Neural cell (in vitro differentiated cells): ENCODE results near the gene SLC16A10. TPM values are rescaled to one million over a fixed set of nuclear protein-coding genes. Genes with fewer than 3 reads are reported as not detected.

Experiments used
- H2AFZ ChIP-seq: fragments of 200-600, 300-800 bp; sonication (generic), shearing (Covaris generic); 2 replicates; pipeline ENCODE4 v1.6.0; 2014; ENCODE audit warnings: low read depth, mild to moderate bottlenecking, antibody characterized with exemption, low read length, moderate library complexity
- H3F3A ChIP-seq: fragments of 200-600 bp; shearing (Covaris generic); 2 replicates; pipeline ENCODE4 v1.6.1; 2016; ENCODE audit warnings: mild to moderate bottlenecking, moderate library complexity, mixed read lengths, antibody characterized with exemption, low read length; ENCODE audit not compliant: insufficient read depth, poor library complexity, severe bottlenecking
- H3K27ac ChIP-seq: fragments of 200-600, 300-800 bp; sonication (generic), shearing (Covaris generic); 2 replicates; pipeline ENCODE4 v1.5.1; 2014; ENCODE audit warnings: mild to moderate bottlenecking, low read length, moderate library complexity
- H3K27me3 ChIP-seq: fragments of 300-800, 200-600 bp; sonication (generic), shearing (Covaris generic); 2 replicates; pipeline ENCODE4 v1.6.0; 2014; ENCODE audit warnings: mild to moderate bottlenecking, low read depth, low read length, moderate library complexity; ENCODE audit not compliant: insufficient read depth
- H3K36me3 ChIP-seq: fragments of 300-800, 200-600 bp; sonication (generic), shearing (Covaris generic); 2 replicates; pipeline ENCODE4 v1.5.1; 2014; ENCODE audit warnings: mild to moderate bottlenecking, antibody characterized with exemption, low read length, moderate library complexity; ENCODE audit not compliant: insufficient read depth
- H3K4me2 ChIP-seq: fragments of 300-800, 200-600 bp; sonication (generic), shearing (Covaris generic); 2 replicates; pipeline ENCODE4 v1.6.0; 2014; ENCODE audit warnings: mild to moderate bottlenecking, low read length
- H3K4me3 ChIP-seq: fragments of 300-800, 200-600 bp; sonication (generic), shearing (Covaris generic); 2 replicates; pipeline ENCODE4 v1.5.1; 2014; ENCODE audit warnings: mild to moderate bottlenecking, low read length, moderate library complexity
- H3K79me2 ChIP-seq: fragments of 200-600 bp; shearing (Covaris generic); replicated peaks from 2 replicates; pipeline ENCODE4 v1.6.0; 2014; ENCODE audit warnings: mild to moderate bottlenecking, low read length, moderate library complexity; ENCODE audit not compliant: insufficient read depth
- H3K9ac ChIP-seq: fragments of 300-800, 200-600 bp; sonication (generic), shearing (Covaris generic); 2 replicates; pipeline ENCODE4 v1.6.1; 2016; ENCODE audit warnings: mild to moderate bottlenecking, low read length, mixed read lengths
- H3K9me2 ChIP-seq: fragments of 200-600 bp; shearing (Covaris generic); 2 replicates; pipeline ENCODE4 v1.6.1; 2016; ENCODE audit warnings: mild to moderate bottlenecking, low read length, mixed read lengths; ENCODE audit not compliant: insufficient read depth
- H3K9me3 ChIP-seq: fragments of 200-600, 300-800 bp; sonication (generic), shearing (Covaris generic); 2 replicates; pipeline ENCODE4 v1.6.1; 2016; ENCODE audit warnings: mild to moderate bottlenecking, mixed run types, low read length, moderate library complexity, mixed read lengths
- H4K20me1 ChIP-seq: fragments of 200-600 bp; shearing (Covaris generic); 2 replicates; pipeline ENCODE4 v1.6.1; 2016; ENCODE audit warnings: mild to moderate bottlenecking, mixed run types; ENCODE audit not compliant: insufficient read depth
- CTCF ChIP-seq: fragments of 450-650 bp; IDR thresholded peaks from 2 replicates; pipeline ENCODE4 v1.5.1; 2014; ENCODE audit warnings: antibody characterized with exemption, mild to moderate bottlenecking, moderate library complexity; ENCODE audit not compliant: poor library complexity, severe bottlenecking
- EP300 ChIP-seq: fragments of 450-650 bp; conservative IDR thresholded peaks from 2 replicates; pipeline ENCODE4 v1.6.1; 2014; ENCODE audit warnings: antibody characterized with exemption, mild to moderate bottlenecking, moderate library complexity; ENCODE audit not compliant: poor library complexity, severe bottlenecking
- EZH2 ChIP-seq: fragments of 200-600, 300-800 bp; shearing (Covaris generic), sonication (generic); IDR thresholded peaks from 2 replicates; pipeline ENCODE4 v1.6.1; 2014; ENCODE audit warnings: antibody characterized with exemption, low read length, borderline replicate concordance, mild to moderate bottlenecking; ENCODE audit not compliant: insufficient read depth, poor library complexity, severe bottlenecking
- MXI1 ChIP-seq: fragments of 450-650 bp; conservative IDR thresholded peaks from 2 replicates; pipeline ENCODE4 v1.6.1; 2014; ENCODE audit warnings: antibody characterized with exemption, mild to moderate bottlenecking; ENCODE audit not compliant: poor library complexity, severe bottlenecking
- POLR2AphosphoS5 ChIP-seq: IDR thresholded peaks from 2 replicates; pipeline ENCODE4 v1.6.1; 2012
- RAD21 ChIP-seq: fragments of 450-650 bp; conservative IDR thresholded peaks from 2 replicates; pipeline ENCODE4 v1.6.1; 2014; ENCODE audit warnings: antibody characterized with exemption, mild to moderate bottlenecking, moderate library complexity
- REST ChIP-seq: IDR thresholded peaks from 2 replicates; pipeline ENCODE4 v1.6.1; 2012; ENCODE audit warnings: borderline replicate concordance
- SMC3 ChIP-seq: fragments of 450-650 bp; conservative IDR thresholded peaks from 2 replicates; pipeline ENCODE4 v1.6.1; 2014; ENCODE audit warnings: antibody characterized with exemption, mild to moderate bottlenecking, moderate library complexity; ENCODE audit not compliant: poor library complexity
- TAF1 ChIP-seq: IDR thresholded peaks from 2 replicates; pipeline ENCODE4 v1.6.1; 2012; ENCODE audit warnings: low read depth
- polyA plus RNA-seq: library from polyadenylated mRNA; depleted of rRNA; stranded (reverse); fragments of >200 nt; gene quantifications from 2 replicates; pipeline ENCODE4 v1.2.3, GENCODE V29; 2014

SLC16A10 gene
- polyA plus RNA-seq, 1 donor from 2014 or later, result 1.5 TPM

GRCh38 chr6:111263837-111264236 is 176.5 kb downstream of the SLC16A10 start:
- Histone ChIP-seq H3K79me2 (peaks cover 18% of the 10 kb centered on the region), H3K4me2 (no peak overlapping the region), H3K27me3 (no peaks in the 10 kb centered on the region)

GRCh38 chr6:111265842-111266241 is 178.5 kb downstream of the SLC16A10 start:
- H3K27me3 ChIP-seq, result no peaks in the 10 kb centered on the region
- H3K9me2 ChIP-seq, result no peaks in the 10 kb centered on the region
- H3K9ac ChIP-seq, result no peak overlapping the region
- H3K4me2 ChIP-seq, result no peak overlapping the region
- H2AFZ ChIP-seq, result no peak overlapping the region
- no peak for TF ChIP-seq TAF1
- no peak for TF ChIP-seq POLR2AphosphoS5
- no peak for TF ChIP-seq RAD21
- no peak for TF ChIP-seq MXI1
- TF ChIP-seq EZH2, result no peak
- no peak overlapping the region for H3K4me3 ChIP-seq
- H3K27ac ChIP-seq, result no peak overlapping the region
- H4K20me1 ChIP-seq, result no peaks in the 10 kb centered on the region
- H3F3A ChIP-seq, result no peaks in the 10 kb centered on the region
- H3K36me3 ChIP-seq, result peaks cover 10% of the 10 kb centered on the region
- peaks cover 9% of the 10 kb centered on the region for H3K79me2 ChIP-seq
- no peaks in the 10 kb centered on the region for H3K9me3 ChIP-seq

More at GRCh38 chr6:111263837-111264236, 176.5 kb downstream of the SLC16A10 start:
- H3F3A ChIP-seq, result no peaks in the 10 kb centered on the region
- no peak overlapping the region for H3K4me3 ChIP-seq
- peaks cover 5% of the 10 kb centered on the region for H3K36me3 ChIP-seq
- no peaks in the 10 kb centered on the region for H3K9me2 ChIP-seq
- TF ChIP-seq TAF1 (no peak), REST (no peak), EZH2 (no peak), MXI1 (no peak), CTCF (no peak), SMC3 (no peak), POLR2AphosphoS5 (no peak), RAD21 (no peak), EP300 (no peak)
- no peaks in the 10 kb centered on the region for H3K9me3 ChIP-seq
- H4K20me1 ChIP-seq, result no peaks in the 10 kb centered on the region
- H3K27ac ChIP-seq, result no peak overlapping the region
- no peak overlapping the region for H3K9ac ChIP-seq
- no peak overlapping the region for H2AFZ ChIP-seq

GRCh38 chr6:111266276-111266675 is 179.0 kb downstream of the SLC16A10 start:
- H3K9me3 ChIP-seq, result no peaks in the 10 kb centered on the region
- H3K4me2 ChIP-seq, result no peak overlapping the region
- no peak overlapping the region for H2AFZ ChIP-seq
- no peaks in the 10 kb centered on the region for H3K9me2 ChIP-seq
- H4K20me1 ChIP-seq, result no peaks in the 10 kb centered on the region
- H3K79me2 ChIP-seq, result peaks cover 4% of the 10 kb centered on the region
- H3K27ac ChIP-seq, result no peak overlapping the region
- no peaks in the 10 kb centered on the region for H3F3A ChIP-seq
- H3K27me3 ChIP-seq, result no peaks in the 10 kb centered on the region
- no peak overlapping the region for H3K4me3 ChIP-seq
- no peak for TF ChIP-seq CTCF
- TF ChIP-seq POLR2AphosphoS5, result no peak
- no peak for TF ChIP-seq REST
- TF ChIP-seq SMC3, result no peak
- TF ChIP-seq EP300, result no peak
- no peak for TF ChIP-seq EZH2
- TF ChIP-seq TAF1, result no peak
- TF ChIP-seq RAD21, result no peak
- no peak for TF ChIP-seq MXI1
- peaks cover 10% of the 10 kb centered on the region for H3K36me3 ChIP-seq
- H3K9ac ChIP-seq, result no peak overlapping the region
